K562 (cell line): ENCODE measurements around the gene GVQW3. TPM values are rescaled to one million over a fixed set of nuclear protein-coding genes. Genes with fewer than 3 reads are reported as not detected.

Experiments
- ATF4 ChIP-seq: fragments of 450-650 bp; formaldehyde crosslinking; IDR thresholded peaks from 2 replicates; pipeline ENCODE4 v1.4.0; 2022; ENCODE audit warnings: mild to moderate bottlenecking, moderate library complexity
- ATF7 ChIP-seq: fragments of 450-650 bp; IDR thresholded peaks from 2 replicates; pipeline ENCODE4 v1.7.1; 2014; ENCODE audit warnings: mild to moderate bottlenecking, moderate library complexity
- CAMTA2 ChIP-seq: fragments of 250-450 bp; sonication (Bioruptor Pico); conservative IDR thresholded peaks from 2 replicates; pipeline ENCODE4 v1.5.1; 2022
- DNMT1 ChIP-seq: fragments of 450-650 bp; IDR thresholded peaks from 2 replicates; pipeline ENCODE4 v1.6.1; 2016; ENCODE audit warnings: antibody characterized with exemption, mild to moderate bottlenecking
- EWSR1 ChIP-seq: fragments of 450-650 bp; IDR thresholded peaks from 2 replicates; pipeline ENCODE4 v1.6.1; 2018; ENCODE audit warnings: borderline replicate concordance, mild to moderate bottlenecking, low read depth, moderate library complexity; ENCODE audit not compliant: partially characterized antibody
- MAFK ChIP-seq: IDR thresholded peaks from 2 replicates; pipeline ENCODE4 v1.6.1; 2011; ENCODE audit warnings: low read length, improper control_type of control experiment
- SLC30A9 ChIP-seq: fragments of 250-450 bp; sonication (Bioruptor Pico); IDR thresholded peaks from 2 replicates; pipeline ENCODE4 v1.8.0; 2022; ENCODE audit warnings: mild to moderate bottlenecking, moderate library complexity
- SMAD2 ChIP-seq: fragments of 150-350 bp; IDR thresholded peaks from 2 replicates; pipeline ENCODE4 v1.6.1; 2014; ENCODE audit warnings: low read depth, mild to moderate bottlenecking, low read length
- SMAD4 ChIP-seq: fragments of 250-450 bp; sonication (Bioruptor Pico); conservative IDR thresholded peaks from 2 replicates; pipeline ENCODE4 v1.8.0; 2021; ENCODE audit warnings: inconsistent platforms, mild to moderate bottlenecking, moderate library complexity
- SMARCA4 ChIP-seq: fragments of 450-650 bp; IDR thresholded peaks from 2 replicates; pipeline ENCODE4 v1.6.1; 2016
- SUPT5H ChIP-seq: fragments of 450-650 bp; IDR thresholded peaks from 2 replicates; pipeline ENCODE4 v1.6.1; 2016
- UBTF ChIP-seq, 2 experiments: IDR thresholded peaks; 2 replicates each; pipeline ENCODE4 v1.6.1; 2012; ENCODE audit warnings: improper control_type of control experiment in 2 of 2, low read depth in 2 of 2, low read length in 2 of 2, borderline replicate concordance in 1 of 2
- USF1 ChIP-seq: sonication (generic); formaldehyde crosslinking; IDR thresholded peaks from 2 replicates; pipeline ENCODE4 v1.9.0; 2022; ENCODE audit warnings: mild to moderate bottlenecking, missing genetic modification reagents
- ZNF12 ChIP-seq: sonication (generic); formaldehyde crosslinking; IDR thresholded peaks from 2 replicates; pipeline ENCODE4 v1.4.0; 2020; ENCODE audit warnings: mild to moderate bottlenecking, missing genetic modification reagents
- ZNF146 ChIP-seq: IDR thresholded peaks from one replicate; pipeline ENCODE4 v1.6.1; 2018; ENCODE audit warnings: missing compliant biosample characterization; ENCODE audit not compliant: unreplicated experiment
- ZNF232 ChIP-seq: sonication (generic); formaldehyde crosslinking; IDR thresholded peaks from 2 replicates; pipeline ENCODE4 v1.8.0; 2022; ENCODE audit warnings: mild to moderate bottlenecking, missing genetic modification reagents
- ZNF253 ChIP-seq: fragments of 250-450 bp; sonication (Bioruptor Pico); conservative IDR thresholded peaks from 2 replicates; pipeline ENCODE4 v1.6.1; 2021; ENCODE audit warnings: mild to moderate bottlenecking
- polyA plus RNA-seq, 8 experiments: library from polyadenylated mRNA; depleted of rRNA in 4 of 8; stranded (reverse) in 5 of 8; unstranded in 3 of 8; fragments of >200 nt; fragmentation: Nextera tagmentation in 2 of 8; fragmentation: Illumina TruSeq in 1 of 8; extraction: Ambion mirVana in 2 of 8; extraction: Trizol in 1 of 8; gene quantifications; 2 replicates each; pipeline versions ENCODE4 v1.2.1 to v1.2.3, GENCODE V29; 2011 to 2014; ENCODE audit warnings: inconsistent platforms in 1 of 8, missing spikeins in 1 of 8
- total RNA-seq, 7 experiments: library from RNA; depleted of rRNA in 6 of 7; stranded (reverse); fragments of >200 nt in 6 of 7; fragmentation: Illumina TruSeq in 2 of 7; extraction: Trizol in 2 of 7; gene quantifications; 2 replicates each; pipeline versions ENCODE4 v1.2.1 to v1.2.3, GENCODE V29; 2011 to 2021; ENCODE audit warnings: low replicate concordance in 1 of 7
- TF ChIP-seq, protein P1 (sequence below): fragments of 250-450 bp; sonication (Bioruptor Pico); IDR thresholded peaks from 2 replicates; pipeline ENCODE4 v1.4.0; 2020; ENCODE audit warnings: mild to moderate bottlenecking, moderate library complexity, borderline replicate concordance

The GVQW3 gene
- total and polyA plus RNA-seq, 9 of the 15 experiments (the other 6 are each of a cell fraction or from before 2014, with no cell fraction given), result 0.66 to 5.7 (median 2.1) TPM

DNA sequence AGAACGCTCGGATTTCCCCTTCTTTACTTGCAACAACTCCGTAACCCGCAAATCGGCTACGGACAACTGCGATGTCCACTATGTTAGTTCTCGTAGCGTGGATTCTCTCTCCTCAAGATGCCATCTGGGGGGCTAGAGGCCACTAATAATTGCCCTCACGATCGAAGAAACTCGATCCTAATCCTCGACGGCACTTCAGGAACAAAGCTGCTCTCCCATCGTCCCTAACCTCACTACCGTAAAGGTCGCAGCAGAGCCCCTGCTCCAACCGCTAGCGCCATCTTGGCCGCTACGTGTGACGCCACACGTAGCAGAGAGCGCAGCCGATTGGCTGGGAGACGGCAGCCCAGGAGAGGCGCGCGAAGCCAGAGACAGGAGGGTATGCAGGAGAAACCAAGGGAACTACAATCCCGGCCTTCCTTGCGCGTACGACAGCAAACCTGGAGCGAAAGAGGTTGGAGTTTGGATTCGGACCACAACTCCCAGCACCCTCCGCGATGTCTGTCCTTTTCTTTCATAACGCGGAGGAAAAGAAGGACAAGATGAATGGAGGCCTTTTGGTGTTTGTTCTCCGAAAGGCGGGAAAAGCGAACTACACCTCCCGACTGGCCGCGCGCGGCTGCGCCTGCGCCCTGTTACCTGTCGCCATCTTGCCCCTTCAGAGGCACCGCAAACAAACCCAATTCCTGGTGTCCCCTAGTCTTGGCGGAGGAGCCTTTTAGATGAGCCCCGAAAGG lies 63.4 kb downstream of the GVQW3 start, which contains the start of gene EMSY (continued):
- TF ChIP-seq SMAD2, result no peak
- peak; percentile 80; the same call in 1 of the 2 replicates for TF ChIP-seq ZNF232 (CRISPR knock-in tag)
- TF ChIP-seq, protein P1, sequence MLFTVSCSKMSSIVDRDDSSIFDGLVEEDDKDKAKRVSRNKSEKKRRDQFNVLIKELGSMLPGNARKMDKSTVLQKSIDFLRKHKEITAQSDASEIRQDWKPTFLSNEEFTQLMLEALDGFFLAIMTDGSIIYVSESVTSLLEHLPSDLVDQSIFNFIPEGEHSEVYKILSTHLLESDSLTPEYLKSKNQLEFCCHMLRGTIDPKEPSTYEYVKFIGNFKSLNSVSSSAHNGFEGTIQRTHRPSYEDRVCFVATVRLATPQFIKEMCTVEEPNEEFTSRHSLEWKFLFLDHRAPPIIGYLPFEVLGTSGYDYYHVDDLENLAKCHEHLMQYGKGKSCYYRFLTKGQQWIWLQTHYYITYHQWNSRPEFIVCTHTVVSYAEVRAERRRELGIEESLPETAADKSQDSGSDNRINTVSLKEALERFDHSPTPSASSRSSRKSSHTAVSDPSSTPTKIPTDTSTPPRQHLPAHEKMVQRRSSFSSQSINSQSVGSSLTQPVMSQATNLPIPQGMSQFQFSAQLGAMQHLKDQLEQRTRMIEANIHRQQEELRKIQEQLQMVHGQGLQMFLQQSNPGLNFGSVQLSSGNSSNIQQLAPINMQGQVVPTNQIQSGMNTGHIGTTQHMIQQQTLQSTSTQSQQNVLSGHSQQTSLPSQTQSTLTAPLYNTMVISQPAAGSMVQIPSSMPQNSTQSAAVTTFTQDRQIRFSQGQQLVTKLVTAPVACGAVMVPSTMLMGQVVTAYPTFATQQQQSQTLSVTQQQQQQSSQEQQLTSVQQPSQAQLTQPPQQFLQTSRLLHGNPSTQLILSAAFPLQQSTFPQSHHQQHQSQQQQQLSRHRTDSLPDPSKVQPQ, result no peak
- TF ChIP-seq SUPT5H, result peak; percentile 99
- TF ChIP-seq UBTF (IDR thresholded peaks at IDR 0.05; ENCODE audit: borderline replicate concordance in 1 of 2, low read depth in 2 of 2, low read length in 2 of 2), result 0 out of 4 replicates have a peak, but pooled peaks have one; percentile 26 to 32
- TF ChIP-seq SMAD4, result no peak
- TF ChIP-seq ATF4, result no peak
- peak; percentile 36; the same call in 1 of the 2 replicates for TF ChIP-seq SMARCA4
- TF ChIP-seq MAFK, result no peak
- TF ChIP-seq ZNF146 (CRISPR knock-in tag), result no peak
- peak; percentile 47; the same call in 1 of the 2 replicates for TF ChIP-seq USF1 (CRISPR knock-in tag)
- TF ChIP-seq DNMT1, result no peak
- no peak for TF ChIP-seq ZNF12 (CRISPR knock-in tag)
- TF ChIP-seq CAMTA2, result no peak
- TF ChIP-seq SLC30A9, result no peak
- peak; percentile 93 for TF ChIP-seq ATF7
- TF ChIP-seq ZNF253 (CRISPR knock-in tag), result no peak
- TF ChIP-seq EWSR1, result no peak
